Kasumi-1 (cell line): ENCODE results near the gene TOPORS.
"Not testable (repeated sequence)": the region's sequence is repeated elsewhere in the genome, so short reads cannot be mapped to it uniquely, and the experiment has no call there.

Source experiments
- DNase-seq, 2 experiments: peaks; one replicate each; lab custom pipeline; 2025; lab: John Stamatoyannopoulos, UW

Gene TOPORS

DNA sequence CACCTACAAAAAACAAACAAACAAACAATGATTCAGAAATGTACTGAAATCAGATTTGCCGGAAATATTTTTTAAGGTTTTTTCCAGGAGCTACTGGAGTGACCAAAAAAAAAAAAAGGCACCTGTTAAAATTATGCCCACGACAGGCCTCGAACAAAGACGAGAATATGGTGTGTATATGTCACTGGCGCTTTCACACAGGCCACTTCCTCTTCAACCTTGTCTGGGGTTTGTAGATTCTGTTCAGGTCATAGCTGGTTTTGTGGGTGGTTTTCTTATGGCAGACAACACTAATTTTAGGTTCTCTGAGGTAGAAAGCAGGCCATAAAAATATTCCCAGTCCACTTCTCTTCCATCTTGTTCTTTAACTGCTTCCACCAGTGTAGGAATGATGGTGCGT lies 13.6 kb upstream of the TOPORS start:
- no peak for DNase-seq

DNA sequence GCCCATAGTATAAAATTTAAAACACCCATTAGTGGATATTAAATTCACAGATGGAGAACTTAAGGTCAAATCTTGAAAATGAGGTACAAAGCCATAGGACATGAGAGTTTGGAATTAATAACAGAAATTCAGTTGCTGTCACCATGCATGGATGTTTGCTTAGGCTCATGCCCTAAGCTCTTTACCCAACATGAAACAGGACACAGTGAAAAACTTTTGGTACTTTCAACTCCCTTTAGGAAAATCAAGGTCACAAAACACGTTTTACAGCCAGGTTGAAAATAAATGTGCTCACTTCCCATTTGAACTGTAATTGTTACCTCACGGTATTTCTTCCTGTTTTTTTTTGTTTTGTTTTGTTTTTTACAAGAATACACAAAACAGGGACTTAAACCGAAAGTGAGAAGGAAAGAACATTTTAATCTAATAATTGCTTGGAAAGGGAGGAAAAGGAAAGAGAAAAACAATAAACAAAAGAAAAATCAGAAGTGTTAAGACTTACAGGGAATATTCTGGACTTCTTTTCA lies 6.1 kb upstream of the TOPORS start:
- no peak for DNase-seq

DNA sequence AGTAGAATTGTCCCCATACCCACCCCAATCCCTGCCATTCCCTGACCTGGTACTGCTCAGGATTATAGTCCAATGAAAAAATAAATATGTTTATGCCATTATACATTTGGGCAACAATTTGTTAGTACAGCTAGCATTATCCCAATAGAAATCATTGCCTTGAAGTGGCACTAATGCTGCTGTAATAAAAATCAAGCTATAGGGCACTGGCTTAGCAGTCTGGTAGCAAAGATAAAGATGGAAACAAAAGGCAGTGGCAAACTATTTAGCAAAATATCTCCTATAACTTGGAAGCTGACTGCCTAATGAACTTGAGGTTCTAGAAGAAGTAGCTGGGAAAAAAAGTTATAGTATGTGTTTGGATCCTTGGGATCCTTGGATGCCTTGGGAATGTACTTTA lies 2.2 kb upstream of the TOPORS start:
- no peak for DNase-seq

DNA sequence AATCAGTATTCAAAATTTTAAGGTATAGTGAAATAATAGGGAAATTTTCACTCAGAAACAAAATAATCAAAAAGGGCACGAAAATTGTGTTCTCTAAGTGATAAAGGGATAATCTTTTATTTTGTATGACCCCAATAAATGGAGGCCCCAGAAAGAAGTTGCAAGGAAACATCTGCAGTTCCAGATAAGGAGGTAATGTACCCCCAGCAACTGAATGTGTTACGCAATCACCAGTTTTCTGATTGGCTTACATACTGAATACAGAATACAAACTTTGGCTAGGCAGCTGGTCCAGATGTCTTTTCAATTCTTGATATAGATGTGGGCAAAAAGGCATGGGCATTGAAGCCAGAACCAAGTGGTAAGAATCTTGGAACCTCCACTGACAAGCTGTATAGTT lies 1.7 kb upstream of the TOPORS start:
- DNase-seq = peak; percentile 5 to 37

DNA sequence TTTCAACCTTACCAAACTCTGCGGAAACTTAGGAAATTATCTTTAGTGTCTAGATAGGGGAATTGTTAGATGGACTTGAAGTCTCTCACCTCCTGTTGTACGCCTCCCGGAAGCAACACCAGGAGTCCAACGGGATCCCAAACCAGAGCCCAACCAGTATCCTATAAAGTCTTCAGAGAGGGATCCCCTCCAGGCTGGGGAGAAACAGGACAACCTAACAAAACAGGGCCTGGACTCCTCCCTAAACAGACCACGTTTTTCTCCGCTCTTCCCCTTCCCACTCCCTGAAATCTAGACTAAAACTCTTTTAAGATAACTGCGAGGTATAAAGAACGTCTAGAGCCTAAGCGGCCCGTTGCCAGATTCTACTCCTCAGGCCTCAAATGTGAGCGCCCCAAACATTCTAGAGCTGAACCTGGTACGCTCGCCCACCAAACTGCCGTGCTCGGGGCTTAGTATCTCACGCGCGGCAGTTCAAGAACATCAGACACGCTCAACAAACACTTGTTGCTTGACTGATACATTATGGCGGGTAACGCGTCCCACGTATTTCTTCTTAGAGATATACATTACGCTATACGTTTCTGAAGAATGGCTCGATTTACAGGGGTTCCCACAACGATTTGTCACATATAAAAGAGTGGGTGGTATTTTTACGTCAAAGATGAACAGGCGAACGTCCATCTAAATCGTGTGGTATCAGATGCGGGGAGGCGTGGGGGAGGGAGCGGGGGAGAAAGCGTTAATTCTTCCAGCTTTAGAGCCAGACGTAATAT lies 922 bp downstream of the TOPORS start:
- peak; percentile 54 to 61 for DNase-seq

DNA sequence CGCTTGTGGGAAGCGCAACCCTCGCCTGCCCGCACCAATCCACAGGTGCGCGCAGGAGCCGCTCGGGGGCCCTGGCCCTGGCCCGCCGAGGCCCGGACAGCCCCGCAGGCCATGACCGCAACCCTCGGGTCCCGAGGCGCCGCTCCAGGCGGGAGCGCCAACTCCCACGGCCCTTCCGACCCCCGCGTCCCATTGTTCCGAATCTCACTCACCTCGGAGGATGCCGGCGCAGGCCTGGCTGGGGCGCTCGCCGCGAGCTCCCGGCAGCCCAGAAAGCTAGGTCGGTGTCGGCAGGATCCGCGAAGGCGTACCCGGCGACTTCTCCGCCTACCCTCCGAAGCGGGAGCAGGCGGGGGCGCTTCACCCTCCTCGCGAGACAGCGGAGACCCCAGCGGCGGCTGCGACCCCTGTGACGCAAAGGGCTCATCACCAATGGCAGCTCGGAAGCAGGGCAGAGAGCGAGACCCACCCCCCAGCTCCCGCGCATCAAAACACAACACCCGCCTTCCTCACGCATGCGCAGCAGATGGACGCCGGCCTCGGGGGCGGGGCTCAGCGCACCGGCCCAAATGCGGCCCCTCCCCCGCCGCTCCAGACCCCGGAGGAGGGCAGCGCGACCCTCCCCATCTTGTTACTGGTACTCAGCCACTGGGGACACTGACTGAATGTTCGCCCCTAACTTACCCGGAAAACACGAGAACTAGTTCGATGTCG lies 1.7 kb downstream of the TOPORS start:
- DNase-seq = peak; percentile 92 to 94

DNA sequence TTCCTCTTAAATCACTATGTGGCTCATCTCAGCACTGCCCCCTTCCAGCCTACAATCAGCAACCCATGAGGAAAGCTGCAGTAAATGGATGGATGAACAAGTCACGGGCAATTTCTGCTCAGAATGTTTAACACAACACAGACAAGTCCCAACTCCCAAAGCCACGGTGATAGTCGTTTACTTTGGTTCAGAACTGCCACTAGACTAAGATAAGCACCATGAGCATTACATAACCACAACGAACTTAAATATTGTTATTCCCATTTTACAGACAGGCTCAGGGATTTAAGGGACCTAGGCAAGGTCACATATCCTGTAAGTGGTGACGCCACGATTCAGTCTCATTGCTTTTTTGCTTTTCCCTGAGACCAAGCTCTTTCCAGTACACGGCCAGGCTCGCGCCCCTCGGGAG lies 2.2 kb downstream of the TOPORS start:
- DNase-seq = peak; percentile 12 to 48

DNA sequence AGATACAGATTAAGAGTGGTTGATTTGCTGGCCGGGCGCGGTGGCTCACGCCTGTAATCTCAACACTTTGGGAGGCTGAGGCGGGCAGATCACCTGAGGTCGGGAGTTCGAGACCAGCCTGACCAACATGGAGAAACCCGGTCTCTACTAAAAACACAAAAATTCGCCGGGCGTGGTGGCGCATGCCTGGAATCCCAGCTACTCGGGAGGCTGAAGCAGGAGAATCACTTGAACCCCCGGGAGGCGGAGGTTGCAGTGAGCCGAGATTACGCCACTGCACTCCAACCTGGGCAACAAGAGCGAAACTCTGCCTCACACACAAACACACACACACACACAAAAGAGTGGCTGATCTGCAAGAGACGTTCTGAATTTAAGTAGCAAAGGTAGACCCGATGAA lies 4.2 kb downstream of the TOPORS start:
- DNase-seq = not testable (repeated sequence)

DNA sequence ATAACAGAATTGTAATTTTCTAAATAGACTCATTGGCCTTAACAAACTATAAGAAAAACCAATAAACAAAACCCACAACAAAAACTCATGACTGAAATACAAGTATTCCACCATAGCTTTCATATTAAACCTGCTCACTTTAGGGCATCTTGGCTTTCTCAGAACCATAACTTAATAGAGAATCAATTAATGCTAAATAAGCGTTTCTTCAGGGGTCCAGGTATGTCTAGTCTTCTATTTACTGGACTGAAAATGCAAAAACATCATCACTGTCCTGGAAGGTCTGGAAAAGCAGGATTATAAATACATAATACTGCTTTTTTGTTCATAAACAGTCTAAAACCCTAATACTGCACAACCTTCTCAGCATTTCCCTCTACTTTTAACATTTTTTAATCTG lies 6.5 kb downstream of the TOPORS start:
- no peak for DNase-seq

DNA sequence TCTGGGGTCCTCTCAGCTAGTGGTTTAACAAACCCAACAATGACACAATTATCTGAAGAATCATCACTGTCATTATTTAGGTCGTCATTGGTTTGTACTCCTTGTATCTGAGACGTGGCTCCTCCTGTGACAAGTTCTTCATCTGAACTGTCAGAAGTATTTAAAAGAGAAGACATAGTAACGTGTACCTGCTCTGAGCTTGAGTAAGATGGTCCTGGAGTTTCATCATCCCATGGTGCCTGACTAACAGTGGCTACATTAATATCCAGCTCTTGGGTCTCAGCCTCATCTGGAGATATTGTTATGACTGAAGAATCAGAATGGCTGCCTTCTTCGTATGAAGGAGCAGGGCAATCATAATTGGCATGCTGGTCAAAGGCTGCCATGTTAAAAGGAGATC lies 9.3 kb downstream of the TOPORS start:
- no peak for DNase-seq

DNA sequence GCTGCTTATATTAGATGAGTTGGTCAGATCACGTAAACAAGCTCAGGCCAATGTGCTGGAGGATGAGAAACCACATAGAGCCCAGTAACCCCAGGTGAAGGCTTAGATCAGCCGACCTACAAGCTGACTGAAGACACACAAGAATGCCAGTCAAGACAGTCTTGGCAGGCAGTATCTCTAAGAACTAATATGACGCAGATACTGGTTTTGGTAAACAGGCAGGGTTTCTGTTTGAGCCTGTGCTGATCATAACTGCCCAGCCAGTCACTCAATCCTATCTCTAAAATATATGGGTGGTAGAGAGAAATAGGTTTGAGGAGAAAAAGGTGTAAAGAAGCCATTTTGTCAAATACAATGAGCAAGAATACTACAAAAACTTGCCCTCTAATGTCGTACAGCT lies 18.6 kb downstream of the TOPORS start:
- no peak for DNase-seq

DNA sequence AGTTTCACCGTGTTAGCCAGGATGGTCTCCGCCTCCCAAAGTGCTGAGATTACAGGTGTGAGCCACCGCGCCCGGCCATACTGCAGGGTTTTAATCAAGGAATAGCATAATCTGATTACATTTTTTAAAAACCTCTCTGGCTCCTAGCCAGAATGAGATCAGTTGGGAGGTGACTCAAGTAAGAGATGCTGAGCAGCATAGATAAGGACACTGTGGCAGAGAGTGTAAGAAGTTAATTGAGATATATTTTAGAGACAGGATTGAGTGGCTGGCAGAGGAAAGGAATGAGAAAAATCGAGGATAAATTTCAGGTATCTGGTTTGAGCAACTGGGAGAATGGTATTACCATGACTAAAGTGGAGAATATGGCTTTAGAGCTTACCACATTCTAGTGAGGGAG lies 19.1 kb downstream of the TOPORS start:
- no peak for DNase-seq

DNA sequence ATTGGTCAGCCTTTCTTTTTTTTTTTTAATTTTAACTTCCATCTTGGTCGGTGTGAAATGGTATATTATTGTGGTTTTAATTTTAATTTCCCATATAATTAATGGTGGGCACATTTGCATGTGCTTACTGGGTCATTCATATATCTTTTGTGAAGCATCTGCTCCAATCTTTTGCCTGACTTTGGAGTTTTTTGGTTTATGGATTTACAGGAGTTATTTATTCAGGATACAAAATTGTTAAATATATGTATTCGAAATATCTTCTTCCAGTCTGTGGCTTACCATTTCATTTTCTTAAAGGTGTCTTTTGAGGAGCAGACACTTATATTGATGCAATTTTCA lies 25.7 kb downstream of the TOPORS start:
- no peak for DNase-seq

DNA sequence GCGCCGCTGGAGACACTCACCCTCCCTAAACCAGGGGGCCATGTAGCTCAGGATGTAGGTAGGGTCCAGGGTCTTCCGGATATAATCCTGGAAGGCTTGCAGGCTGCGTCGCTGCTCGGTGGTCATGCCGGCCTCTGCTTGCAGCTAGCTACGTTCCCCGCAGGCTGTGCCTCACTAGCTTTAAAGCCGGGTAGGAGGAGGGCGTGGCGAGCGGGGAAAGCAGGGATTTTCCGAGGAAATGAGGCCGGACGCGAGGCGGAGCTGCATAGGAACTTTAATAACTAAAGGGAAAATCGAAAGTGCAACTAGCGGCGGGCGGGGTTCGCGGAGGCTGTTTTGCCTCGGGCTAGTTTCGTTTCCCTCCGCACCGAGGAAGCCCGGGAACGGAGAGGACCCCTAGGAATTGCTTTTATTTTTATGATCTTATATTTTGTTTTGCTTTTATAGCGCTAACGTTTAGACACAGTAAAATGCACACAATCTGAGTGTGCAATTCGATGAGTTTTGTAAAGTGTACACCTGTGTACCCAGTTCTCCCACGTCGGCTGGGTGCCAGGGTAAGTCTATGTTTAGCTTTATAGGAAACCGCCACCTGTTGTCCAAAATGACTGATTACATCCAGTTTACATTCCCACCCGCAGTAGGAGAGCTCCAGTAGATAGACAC lies 26.2 kb downstream of the TOPORS start, which contains the start of gene RIGI:
TSS of gene RIGI (minus strand) at position 156 of the 666 bp plus-strand sequence. CDS start at position 126, 30 bp downstream.
- DNase-seq = peak; percentile 83 to 89

DNA sequence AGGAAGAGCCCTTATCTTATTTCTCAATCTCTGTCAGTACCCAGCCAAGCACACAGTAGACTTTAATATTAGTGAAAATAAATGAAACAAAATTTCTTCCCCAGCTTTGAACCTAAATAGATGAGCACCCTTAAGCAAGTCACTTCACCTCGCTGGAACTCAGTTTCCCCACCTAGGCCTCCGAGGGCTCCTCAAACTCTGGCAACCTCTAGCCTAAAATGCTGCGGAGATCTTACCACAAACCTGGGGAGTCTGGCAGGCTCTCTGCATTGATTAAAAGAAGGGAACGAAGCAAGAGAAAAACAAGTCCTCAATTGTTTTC lies 26.7 kb downstream of the TOPORS start:
- no peak for DNase-seq

DNA sequence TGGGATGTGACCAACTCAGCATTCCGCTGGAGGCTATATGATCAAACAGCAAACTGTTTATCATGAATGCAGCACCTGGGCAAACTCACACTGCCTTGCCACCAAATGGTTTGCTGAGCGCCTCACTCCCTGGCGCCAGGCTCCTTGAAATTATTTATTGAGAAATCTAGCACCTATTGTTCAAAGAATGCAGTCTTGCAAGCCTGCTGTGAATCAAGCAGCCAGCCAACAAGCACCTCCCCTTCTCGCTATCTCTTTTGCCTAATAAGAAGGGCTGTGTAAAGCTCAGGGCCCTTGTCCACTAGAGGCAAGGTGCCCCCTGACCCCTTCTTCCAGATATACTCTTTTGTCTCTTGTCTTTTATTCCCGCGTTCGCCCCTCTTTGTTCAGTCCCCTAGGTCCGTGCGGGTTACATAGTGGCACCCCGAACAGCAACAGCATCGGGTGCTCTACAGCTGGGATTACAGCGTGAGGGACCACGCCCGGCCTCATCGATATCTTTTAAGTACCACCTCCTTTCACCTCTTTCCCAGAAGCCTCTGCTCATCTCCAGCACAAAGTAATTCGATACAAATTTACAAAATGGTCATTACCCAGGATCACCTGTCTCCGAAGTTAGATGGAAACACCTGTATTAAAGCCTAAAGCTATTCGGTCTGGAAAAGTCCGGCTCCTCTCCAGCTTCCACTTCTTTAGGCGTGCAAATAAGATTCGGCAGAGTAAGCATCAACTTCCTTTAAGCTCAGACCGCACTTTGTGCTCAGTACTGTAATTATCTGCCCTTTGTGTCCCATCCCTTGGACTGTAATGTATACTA lies 27.3 kb downstream of the TOPORS start:
- DNase-seq = peak; percentile 8 to 31

DNA sequence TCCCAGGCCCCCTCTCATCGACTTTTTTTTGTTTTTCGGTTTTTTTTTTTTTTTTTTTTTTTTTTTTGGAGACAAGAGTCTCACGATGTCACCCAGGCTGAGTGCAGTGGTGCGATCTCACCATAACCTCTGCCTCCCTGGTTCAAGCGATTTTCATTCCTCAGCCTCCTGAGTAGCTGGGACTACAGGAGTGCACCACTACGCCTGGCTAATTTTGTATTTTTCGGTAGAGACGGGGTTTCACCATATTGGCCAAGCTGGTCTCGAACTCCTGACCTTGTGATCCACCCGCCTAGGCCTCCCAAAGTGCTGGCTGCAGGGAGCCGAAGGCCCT lies 27.9 kb downstream of the TOPORS start:
- not testable (repeated sequence) for DNase-seq

DNA sequence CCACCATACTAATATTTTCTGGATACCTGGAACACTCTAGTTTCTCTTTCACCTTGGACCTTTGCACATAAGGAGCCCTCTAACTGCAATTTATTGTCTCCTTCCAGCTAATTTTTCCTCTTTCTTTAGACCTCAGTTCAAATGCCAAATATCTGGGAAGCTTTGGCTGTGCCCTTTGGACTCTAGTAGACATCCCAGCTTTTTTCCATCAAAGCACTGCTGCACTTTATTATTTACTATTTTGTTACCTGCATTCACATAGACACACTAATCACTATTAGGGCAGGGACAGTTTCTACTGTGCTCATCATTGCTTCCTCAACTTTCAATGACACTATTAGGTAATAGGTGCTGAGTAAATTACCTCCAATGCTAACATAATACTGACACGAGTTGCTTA lies 28.5 kb downstream of the TOPORS start:
- no peak for DNase-seq

DNA sequence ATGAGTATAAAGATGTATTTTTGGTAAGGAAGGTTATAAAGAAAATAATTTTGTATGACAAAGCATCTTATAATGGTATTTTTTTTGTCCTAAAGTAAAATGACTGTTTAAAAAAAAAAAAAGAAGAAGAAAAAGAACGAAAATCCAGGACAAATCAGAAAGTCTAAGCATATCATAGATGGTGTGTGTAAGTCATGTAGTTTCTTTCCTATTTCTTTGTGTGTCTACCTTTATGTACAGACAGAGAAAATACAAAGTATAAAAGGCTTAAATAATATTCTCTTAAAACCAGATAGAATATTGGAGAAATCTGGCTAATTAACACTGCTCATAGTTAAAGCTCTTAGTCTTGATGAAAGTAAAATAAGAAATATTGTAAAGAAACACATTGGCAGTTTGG lies 34.1 kb downstream of the TOPORS start:
- no peak for DNase-seq

DNA sequence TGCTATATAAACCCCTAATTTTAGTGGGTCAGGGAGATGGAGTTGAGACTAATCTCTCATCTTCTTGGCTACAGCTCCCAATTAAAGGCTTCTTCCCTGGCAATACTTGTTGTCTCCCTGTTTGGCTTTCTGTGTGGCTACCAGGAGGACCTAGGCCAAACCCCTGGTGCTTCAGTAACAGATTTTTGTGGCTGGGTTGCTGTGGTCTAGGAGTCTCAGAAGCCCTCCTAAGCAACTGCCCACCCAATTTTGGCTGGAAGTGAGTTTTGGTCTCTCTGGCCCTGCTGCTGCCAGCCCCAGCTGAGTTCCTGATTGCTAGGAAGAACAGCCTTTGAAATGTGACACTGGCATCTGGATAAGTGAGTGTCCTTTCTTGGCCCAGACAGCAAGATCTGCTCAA lies 36.1 kb downstream of the TOPORS start:
- DNase-seq = no peak

DNA sequence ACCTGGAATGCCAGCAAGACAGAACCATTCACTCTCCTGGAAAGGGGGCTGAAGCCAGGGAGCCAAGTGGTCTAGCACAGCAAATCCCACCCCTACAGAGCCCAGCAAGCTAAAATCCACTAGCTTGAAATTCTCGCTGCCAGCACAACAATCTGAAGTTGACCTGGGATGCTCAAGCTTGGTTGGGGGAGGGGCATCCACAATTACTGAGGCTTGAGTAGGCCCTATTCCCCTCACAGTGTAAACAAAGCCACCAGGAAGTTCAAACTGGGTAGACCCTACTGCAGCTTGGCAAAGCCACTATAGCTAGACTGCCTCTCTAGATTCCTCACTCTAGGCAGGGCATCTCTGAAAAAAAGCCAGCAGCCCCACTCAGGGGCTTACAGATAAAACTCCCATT lies 43.7 kb downstream of the TOPORS start:
- DNase-seq = no peak

DNA sequence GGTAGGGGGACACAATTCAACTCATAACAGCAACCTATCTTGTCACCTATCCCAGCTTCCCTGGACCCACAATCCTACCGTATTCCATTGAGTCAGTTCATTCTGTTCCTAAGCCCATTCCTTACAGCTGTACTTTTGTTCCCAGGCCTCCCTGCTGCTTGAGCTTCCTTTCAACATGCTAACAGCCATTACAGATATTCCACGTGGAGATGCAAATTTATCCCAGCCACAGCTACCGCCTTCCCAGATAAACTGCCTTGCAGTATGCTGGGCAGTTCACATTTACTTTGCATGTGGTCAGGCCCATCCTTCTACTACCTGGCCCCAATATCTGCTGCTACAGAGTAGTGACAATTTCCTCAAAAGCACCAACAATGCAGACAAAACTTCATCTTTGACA lies 49.4 kb downstream of the TOPORS start:
- DNase-seq = no peak
